ENCODE data around the gene GFRAL. TPM values are rescaled to one million over a fixed set of nuclear protein-coding genes. Genes with fewer than 3 reads are reported as not detected.

Gene GFRAL
- total and polyA plus RNA-seq, 9 donors: 0.10 to 0.39 (median 0.16) TPM

- H3K9me3 ChIP-seq (replicated peaks; ENCODE audit: control insufficient read depth, low read depth, low read length): no peaks in the 10 kb centered on the region
- no peaks in the 10 kb centered on the region for H3K27me3 ChIP-seq (ENCODE audit: control insufficient read depth, insufficient read depth, low read length)
- no peaks in the 10 kb centered on the region for H3K4me1 ChIP-seq (ENCODE audit: control insufficient read depth, insufficient read depth, low read length)
- no peak overlapping the region for H3K27ac ChIP-seq (ENCODE audit: low read length)
- H3K36me3 ChIP-seq (ENCODE audit: control insufficient read depth, insufficient read depth, low read length): no peaks in the 10 kb centered on the region
- no peak overlapping the region for H3K4me3 ChIP-seq (ENCODE audit: low read length)
- DNase-seq: no peak
These were observed 7.1 kb upstream of the GFRAL start for GRCh38 chr6:55319961-55320695.

DNA sequence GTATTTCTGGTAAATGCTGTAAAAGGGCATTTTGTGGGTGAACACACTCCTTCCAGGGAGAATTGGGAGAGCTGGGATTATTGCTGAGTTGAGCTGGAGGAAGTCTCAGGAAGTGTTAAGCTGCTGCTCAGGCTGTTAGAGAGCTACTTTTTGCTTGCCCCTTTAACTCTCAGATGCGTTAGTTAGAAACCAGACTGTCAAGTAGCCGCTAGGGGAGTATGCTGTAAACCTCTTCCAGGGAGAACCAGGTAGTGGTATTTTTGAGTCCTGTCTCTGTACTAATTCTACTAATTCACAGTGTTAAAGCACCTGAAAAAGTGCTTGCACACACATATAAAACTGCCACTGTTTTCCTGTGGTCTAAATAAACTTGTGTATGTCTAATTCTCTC is 6.6 kb upstream of the GFRAL start:
- H3K27me3 ChIP-seq (ENCODE audit: control insufficient read depth, insufficient read depth, low read length): no peaks in the 10 kb centered on the region
- no peaks in the 10 kb centered on the region for H3K9me3 ChIP-seq (replicated peaks; ENCODE audit: control insufficient read depth, low read depth, low read length)
- H3K27ac ChIP-seq (ENCODE audit: low read length): no peak overlapping the region
- WGBS (ENCODE audit: insufficient coverage): no CpG with 5 or more reads among the region's 2 CpGs
- no peak for DNase-seq
- H3K36me3 ChIP-seq (ENCODE audit: control insufficient read depth, insufficient read depth, low read length): no peaks in the 10 kb centered on the region
- H3K4me1 ChIP-seq (ENCODE audit: control insufficient read depth, insufficient read depth, low read length): no peaks in the 10 kb centered on the region
- no peak overlapping the region for H3K4me3 ChIP-seq (ENCODE audit: low read length)

DNA sequence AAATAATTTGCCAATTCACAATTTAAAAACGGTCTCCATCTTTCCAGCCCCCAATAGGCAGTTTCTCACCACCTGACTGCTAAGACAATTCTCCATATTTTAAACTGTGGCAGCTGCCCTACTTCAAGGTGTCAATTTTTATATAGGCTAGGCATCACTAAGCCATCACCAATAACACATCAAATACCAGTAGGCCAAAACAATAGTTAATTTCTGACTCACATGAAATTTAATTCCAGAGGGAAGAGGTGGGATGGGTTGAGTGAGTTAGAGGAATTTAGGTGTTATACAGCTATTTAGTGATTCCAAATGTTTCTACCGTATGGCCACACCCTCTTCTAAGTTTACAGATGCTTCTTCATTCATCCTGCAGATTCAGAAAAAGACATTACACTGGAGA is 49.9 kb downstream of the GFRAL start:
- 71% methylated on average over 1 of the region's 2 CpGs for WGBS (ENCODE audit: insufficient coverage)
- H3K27ac ChIP-seq (ENCODE audit: low read length): no peak overlapping the region
- H3K4me3 ChIP-seq (ENCODE audit: low read length): no peak overlapping the region
- no peaks in the 10 kb centered on the region for H3K4me1 ChIP-seq (ENCODE audit: control insufficient read depth, insufficient read depth, low read length)
- no peak for DNase-seq
- H3K9me3 ChIP-seq (replicated peaks; ENCODE audit: control insufficient read depth, low read depth, low read length): peaks cover 3% of the 10 kb centered on the region
- H3K36me3 ChIP-seq (ENCODE audit: control insufficient read depth, insufficient read depth, low read length): no peaks in the 10 kb centered on the region
- no peaks in the 10 kb centered on the region for H3K27me3 ChIP-seq (ENCODE audit: control insufficient read depth, insufficient read depth, low read length)

GRCh38 chr6:55379471-55379870 is 52.2 kb downstream of the GFRAL start:
- Histone ChIP-seq H3K36me3 (ENCODE audit: control insufficient read depth, insufficient read depth, low read length) (no peaks in the 10 kb centered on the region), H3K4me1 (ENCODE audit: control insufficient read depth, insufficient read depth, low read length) (no peaks in the 10 kb centered on the region), H3K4me3 (ENCODE audit: low read length) (no peak overlapping the region), H3K9me3 (replicated peaks; ENCODE audit: control insufficient read depth, low read depth, low read length) (peaks cover 3% of the 10 kb centered on the region), H3K27ac (ENCODE audit: low read length) (no peak overlapping the region), H3K27me3 (ENCODE audit: control insufficient read depth, insufficient read depth, low read length) (no peaks in the 10 kb centered on the region)
- no peak for DNase-seq

DNA sequence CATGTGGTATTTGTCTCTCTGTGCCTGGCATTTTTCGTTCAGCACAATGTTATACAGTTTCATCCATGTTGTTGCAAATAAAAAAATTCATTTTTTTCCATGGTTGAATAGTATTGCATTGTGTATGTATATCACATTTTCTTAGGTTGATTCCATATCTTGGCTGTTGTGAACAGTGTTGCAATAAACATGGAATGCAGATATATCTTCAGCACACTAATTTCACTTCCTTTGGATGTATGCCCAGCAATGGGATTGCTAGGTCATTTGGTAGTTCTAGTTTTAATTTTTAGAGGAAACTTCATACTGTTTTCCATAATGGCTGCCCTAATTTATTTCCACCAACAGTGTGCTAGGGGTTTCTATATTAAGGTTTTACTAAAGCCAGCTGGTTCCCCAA is 52.6 kb downstream of the GFRAL start:
- Histone ChIP-seq H3K36me3 (ENCODE audit: control insufficient read depth, insufficient read depth, low read length) (no peaks in the 10 kb centered on the region), H3K27me3 (ENCODE audit: control insufficient read depth, insufficient read depth, low read length) (no peaks in the 10 kb centered on the region), H3K4me1 (ENCODE audit: control insufficient read depth, insufficient read depth, low read length) (no peaks in the 10 kb centered on the region), H3K9me3 (replicated peaks; ENCODE audit: control insufficient read depth, low read depth, low read length) (peaks cover 3% of the 10 kb centered on the region), H3K4me3 (ENCODE audit: low read length) (no peak overlapping the region), H3K27ac (ENCODE audit: low read length) (no peak overlapping the region)
- WGBS (ENCODE audit: insufficient coverage): no CpG with 5 or more reads among the region's 1 CpG
- DNase-seq: no peak

DNA sequence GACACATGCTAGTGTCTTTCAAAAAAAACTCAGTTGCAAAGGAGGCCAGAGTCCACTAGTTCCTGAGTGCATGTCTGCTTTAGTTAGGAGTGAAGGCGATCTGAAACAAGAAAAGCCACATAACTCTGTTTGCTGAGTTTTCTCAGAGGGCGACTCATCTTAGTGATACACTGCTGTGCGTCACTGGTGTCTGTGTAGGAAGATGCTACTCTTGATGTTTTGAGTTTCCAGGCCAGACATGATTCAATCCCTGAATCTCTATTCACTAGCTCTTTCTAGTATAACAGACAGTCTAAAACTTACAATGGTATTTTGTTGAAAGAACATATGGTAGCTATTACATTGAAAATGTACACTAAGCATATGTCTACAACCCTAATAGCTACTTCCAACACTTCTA is 60.9 kb downstream of the GFRAL start:
- DNase-seq: peak; percentile 72
- Histone ChIP-seq H3K4me3 (ENCODE audit: low read length) (no peak overlapping the region), H3K27me3 (ENCODE audit: control insufficient read depth, insufficient read depth, low read length) (no peaks in the 10 kb centered on the region), H3K36me3 (ENCODE audit: control insufficient read depth, insufficient read depth, low read length) (no peaks in the 10 kb centered on the region), H3K9me3 (replicated peaks; ENCODE audit: control insufficient read depth, low read depth, low read length) (no peaks in the 10 kb centered on the region), H3K27ac (ENCODE audit: low read length) (no peak overlapping the region), H3K4me1 (ENCODE audit: control insufficient read depth, insufficient read depth, low read length) (no peaks in the 10 kb centered on the region)
- no CpG with 5 or more reads among the region's 3 CpGs for WGBS (ENCODE audit: insufficient coverage)

GRCh38 chr6:55395871-55396270 is 68.6 kb downstream of the GFRAL start:
- Histone ChIP-seq H3K4me3 (ENCODE audit: low read length) (no peak overlapping the region), H3K27ac (ENCODE audit: low read length) (no peak overlapping the region), H3K36me3 (ENCODE audit: control insufficient read depth, insufficient read depth, low read length) (no peaks in the 10 kb centered on the region), H3K4me1 (ENCODE audit: control insufficient read depth, insufficient read depth, low read length) (no peaks in the 10 kb centered on the region), H3K27me3 (ENCODE audit: control insufficient read depth, insufficient read depth, low read length) (no peaks in the 10 kb centered on the region), H3K9me3 (replicated peaks; ENCODE audit: control insufficient read depth, low read depth, low read length) (no peaks in the 10 kb centered on the region)
- WGBS (ENCODE audit: insufficient coverage): no CpG with 5 or more reads among the region's 3 CpGs
- DNase-seq: no peak

DNA sequence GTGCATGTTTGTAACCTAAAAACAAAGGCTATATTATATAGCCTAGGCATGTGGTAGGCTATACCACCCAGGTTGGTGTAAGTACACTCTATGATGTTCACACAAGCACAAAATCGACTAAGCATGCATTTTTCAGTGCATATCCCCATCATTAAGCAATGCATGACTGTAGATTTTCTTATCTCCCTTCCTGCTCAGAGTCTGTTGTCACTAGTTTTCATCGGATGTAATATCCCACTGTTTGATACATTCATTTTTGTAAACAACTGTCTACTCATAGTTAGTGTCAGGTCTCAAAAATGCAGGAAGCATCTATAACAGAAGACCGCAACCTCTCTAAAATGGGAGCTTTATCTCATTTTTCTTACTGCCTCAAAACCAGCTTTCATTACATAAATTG is 70.7 kb downstream of the GFRAL start:
- H3K27ac ChIP-seq (ENCODE audit: low read length): no peak overlapping the region
- H3K4me3 ChIP-seq (ENCODE audit: low read length): no peak overlapping the region
- no peak for DNase-seq
- no peaks in the 10 kb centered on the region for H3K27me3 ChIP-seq (ENCODE audit: control insufficient read depth, insufficient read depth, low read length)
- H3K36me3 ChIP-seq (ENCODE audit: control insufficient read depth, insufficient read depth, low read length): no peaks in the 10 kb centered on the region
- WGBS (ENCODE audit: insufficient coverage): 100% methylated on average over 2 of the region's 3 CpGs
- no peaks in the 10 kb centered on the region for H3K4me1 ChIP-seq (ENCODE audit: control insufficient read depth, insufficient read depth, low read length)
- no peaks in the 10 kb centered on the region for H3K9me3 ChIP-seq (replicated peaks; ENCODE audit: control insufficient read depth, low read depth, low read length)

DNA sequence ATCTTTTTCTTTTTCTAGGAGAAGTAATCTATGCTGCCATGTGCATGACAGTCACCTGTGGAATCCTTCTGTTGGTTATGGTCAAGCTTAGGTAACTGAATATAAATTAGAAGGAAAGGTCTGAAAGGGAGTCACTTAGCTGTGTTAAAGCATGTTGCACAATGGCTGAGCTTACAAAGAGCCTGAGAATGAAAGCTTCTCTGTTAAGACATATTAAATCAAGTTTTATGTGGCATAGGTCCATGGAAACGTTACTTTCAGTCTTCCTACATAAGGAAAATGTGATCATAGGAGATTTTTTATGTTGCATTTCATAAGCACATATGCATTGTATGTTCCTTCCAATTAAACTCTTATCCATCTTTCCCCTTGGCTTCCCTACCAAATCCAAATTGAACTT is 72.1 kb downstream of the GFRAL start:
- DNase-seq: peak; percentile 53
- H3K4me1 ChIP-seq (ENCODE audit: control insufficient read depth, insufficient read depth, low read length): no peaks in the 10 kb centered on the region
- H3K4me3 ChIP-seq (ENCODE audit: low read length): no peak overlapping the region
- no CpG with 5 or more reads among the region's 1 CpG for WGBS (ENCODE audit: insufficient coverage)
- no peaks in the 10 kb centered on the region for H3K27me3 ChIP-seq (ENCODE audit: control insufficient read depth, insufficient read depth, low read length)
- H3K9me3 ChIP-seq (replicated peaks; ENCODE audit: control insufficient read depth, low read depth, low read length): no peaks in the 10 kb centered on the region
- H3K27ac ChIP-seq (ENCODE audit: low read length): no peak overlapping the region
- H3K36me3 ChIP-seq (ENCODE audit: control insufficient read depth, insufficient read depth, low read length): no peaks in the 10 kb centered on the region

DNA sequence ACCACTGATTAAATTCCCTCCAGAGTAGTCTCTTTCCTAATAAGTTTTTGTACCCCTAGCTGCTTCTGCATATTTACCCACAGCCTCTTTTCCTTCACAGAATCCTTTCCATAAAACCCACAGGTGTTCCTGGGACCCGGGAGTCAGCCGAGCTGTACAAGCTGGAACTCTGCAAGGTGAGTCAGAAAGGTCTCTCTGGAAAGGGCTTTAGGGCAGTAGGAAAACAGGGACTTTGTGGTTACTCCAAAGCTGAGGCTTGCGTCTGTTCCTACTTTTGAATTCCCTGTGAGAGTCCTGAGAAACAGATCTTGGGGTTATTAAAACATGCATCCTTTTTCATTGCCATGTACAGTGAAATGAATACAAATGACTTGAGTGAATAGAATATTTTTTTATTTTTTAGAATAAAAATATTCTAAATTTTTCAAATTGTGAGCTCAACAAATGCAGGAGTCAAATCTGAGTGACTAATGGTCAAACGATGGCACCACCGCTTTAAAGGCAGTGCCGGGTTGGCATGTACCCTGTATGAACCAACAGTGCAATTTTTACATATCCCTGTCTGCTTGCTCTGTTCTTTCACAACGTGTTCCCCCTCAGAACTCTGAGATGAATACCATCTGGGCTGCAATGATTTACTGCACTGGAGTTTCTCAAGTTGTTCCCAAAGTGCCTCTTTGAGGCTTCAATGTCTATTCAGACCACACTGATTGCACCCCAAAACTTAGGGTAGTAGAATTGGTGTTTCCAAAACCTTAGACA is 78.4 kb downstream of the GFRAL start:
- H3K9me3 ChIP-seq (replicated peaks; ENCODE audit: control insufficient read depth, low read depth, low read length): no peaks in the 10 kb centered on the region
- WGBS (ENCODE audit: insufficient coverage): 52% methylated on average over 4 of the region's 7 CpGs
- no peak for DNase-seq
- H3K4me3 ChIP-seq (ENCODE audit: low read length): no peak overlapping the region
- H3K36me3 ChIP-seq (ENCODE audit: control insufficient read depth, insufficient read depth, low read length): no peaks in the 10 kb centered on the region
- no peaks in the 10 kb centered on the region for H3K4me1 ChIP-seq (ENCODE audit: control insufficient read depth, insufficient read depth, low read length)
- no peaks in the 10 kb centered on the region for H3K27me3 ChIP-seq (ENCODE audit: control insufficient read depth, insufficient read depth, low read length)
- H3K27ac ChIP-seq (ENCODE audit: low read length): no peak overlapping the region

Measured in muscle of leg (tissue), 11 donors.